SK-N-MC (cell line): ENCODE measurements around the gene APRT.

Experiments used
- EZH2 ChIP-seq: fragments of 200-600 bp; sonication (generic); IDR thresholded peaks from one replicate; pipeline ENCODE4 v1.6.1; 2017; ENCODE audit warnings: antibody characterized with exemption
- FOXP2 ChIP-seq: optimal IDR thresholded peaks from 2 replicates; pipeline ENCODE3; 2011; ENCODE audit warnings: mild to moderate bottlenecking, moderate library complexity; ENCODE audit not compliant: insufficient read depth; ENCODE audit errors: extremely low read length, control extremely low read depth
- POLR2AphosphoS5 ChIP-seq: IDR thresholded peaks from 2 replicates; pipeline ENCODE4 v1.6.1; 2012; ENCODE audit warnings: mild to moderate bottlenecking, low read depth, low read length, borderline replicate concordance

- TF ChIP-seq POLR2AphosphoS5 (no peak), EZH2 (no peak), FOXP2 (no peak)
Observed at GRCh38 chr16:88764080-88764479, 47.6 kb downstream of the APRT start.
